ENCODE results near the gene CHMP6.

CHMP6 gene

DNA sequence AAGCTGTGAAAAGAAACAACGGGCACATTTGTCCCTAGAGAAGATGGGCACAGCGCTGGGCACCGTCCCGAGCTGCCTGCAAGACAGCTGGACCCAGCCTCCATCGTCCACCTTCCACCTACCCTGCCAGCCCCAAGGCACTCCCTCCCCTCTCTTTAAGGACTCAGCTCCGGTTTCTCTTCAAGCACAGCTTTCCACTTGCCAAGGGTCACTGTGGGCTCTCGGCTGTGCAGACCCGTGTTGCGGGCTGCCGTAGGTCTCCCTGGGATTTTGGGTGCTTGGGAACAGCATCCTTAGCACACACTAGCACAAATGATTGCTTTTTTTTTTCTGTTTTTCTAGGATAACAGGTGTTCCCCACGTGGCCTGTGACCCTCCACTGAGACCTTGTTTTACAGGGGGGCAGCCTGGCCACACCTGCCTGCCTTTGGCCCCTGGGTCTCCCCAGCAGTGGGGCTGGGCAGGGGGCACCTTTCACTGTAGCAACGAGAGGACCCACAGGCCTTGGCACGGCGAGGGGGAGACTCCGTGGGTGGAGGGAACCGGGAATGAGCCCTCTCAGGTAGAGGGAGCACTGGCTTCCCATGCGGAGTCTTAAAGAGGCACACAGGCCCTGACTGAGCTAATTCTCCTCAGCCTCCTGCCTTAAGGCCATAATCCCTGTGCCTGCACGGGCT lies 1.4 kb downstream of the CHMP6 start:
- DNase-seq, result no peak
- TF ChIP-seq, protein P1, sequence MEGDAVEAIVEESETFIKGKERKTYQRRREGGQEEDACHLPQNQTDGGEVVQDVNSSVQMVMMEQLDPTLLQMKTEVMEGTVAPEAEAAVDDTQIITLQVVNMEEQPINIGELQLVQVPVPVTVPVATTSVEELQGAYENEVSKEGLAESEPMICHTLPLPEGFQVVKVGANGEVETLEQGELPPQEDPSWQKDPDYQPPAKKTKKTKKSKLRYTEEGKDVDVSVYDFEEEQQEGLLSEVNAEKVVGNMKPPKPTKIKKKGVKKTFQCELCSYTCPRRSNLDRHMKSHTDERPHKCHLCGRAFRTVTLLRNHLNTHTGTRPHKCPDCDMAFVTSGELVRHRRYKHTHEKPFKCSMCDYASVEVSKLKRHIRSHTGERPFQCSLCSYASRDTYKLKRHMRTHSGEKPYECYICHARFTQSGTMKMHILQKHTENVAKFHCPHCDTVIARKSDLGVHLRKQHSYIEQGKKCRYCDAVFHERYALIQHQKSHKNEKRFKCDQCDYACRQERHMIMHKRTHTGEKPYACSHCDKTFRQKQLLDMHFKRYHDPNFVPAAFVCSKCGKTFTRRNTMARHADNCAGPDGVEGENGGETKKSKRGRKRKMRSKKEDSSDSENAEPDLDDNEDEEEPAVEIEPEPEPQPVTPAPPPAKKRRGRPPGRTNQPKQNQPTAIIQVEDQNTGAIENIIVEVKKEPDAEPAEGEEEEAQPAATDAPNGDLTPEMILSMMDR (IDR thresholded peaks at IDR 0.05; ENCODE audit: low read depth, low read length, missing control alignments), result no peak
- H3K27ac ChIP-seq, result no peak overlapping the region
- peak overlapping the region; percentile 67 for H3K4me3 ChIP-seq (ENCODE audit: low read depth, low read length)
- H3K27me3 ChIP-seq (replicated peaks), result no peaks in the 10 kb centered on the region
- in situ Hi-C loops (cut with HindIII; ENCODE audit: low pct_ligation_motif_present, low sequenced_read_pairs), result no loop called here
- H3K36me3 ChIP-seq (replicated peaks), result peaks cover 30% of the 10 kb centered on the region

DNA sequence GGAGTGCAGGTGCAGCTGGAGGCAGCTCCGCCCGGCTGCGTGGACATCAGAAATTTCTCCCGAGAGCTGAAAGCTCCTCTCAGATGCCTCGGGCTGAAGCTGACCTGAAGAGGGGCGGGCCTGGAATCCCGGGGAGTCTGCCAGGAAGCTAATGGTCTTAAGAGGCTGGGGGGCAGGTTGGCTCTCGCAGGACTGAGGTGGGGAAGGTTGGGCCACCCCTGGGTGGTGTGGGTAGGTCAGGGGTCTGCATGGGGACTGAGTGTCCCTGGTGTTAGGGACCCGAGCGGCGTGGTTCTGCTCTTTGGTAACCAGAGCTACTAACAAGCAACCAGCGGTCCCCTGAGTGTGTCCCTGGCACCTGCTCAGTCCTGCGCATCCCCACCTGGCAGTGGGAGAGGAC lies 3.5 kb downstream of the CHMP6 start:
- no peak for DNase-seq
- Histone ChIP-seq H3K27ac (no peak overlapping the region), H3K4me3 (ENCODE audit: low read depth, low read length) (no peak overlapping the region), H3K36me3 (replicated peaks) (peaks cover 50% of the 10 kb centered on the region), H3K27me3 (replicated peaks) (no peaks in the 10 kb centered on the region)
- TF ChIP-seq, protein P1 (IDR thresholded peaks at IDR 0.05; ENCODE audit: low read depth, low read length, missing control alignments), result no peak
- in situ Hi-C loops (cut with HindIII; ENCODE audit: low pct_ligation_motif_present, low sequenced_read_pairs), result no loop called here

DNA sequence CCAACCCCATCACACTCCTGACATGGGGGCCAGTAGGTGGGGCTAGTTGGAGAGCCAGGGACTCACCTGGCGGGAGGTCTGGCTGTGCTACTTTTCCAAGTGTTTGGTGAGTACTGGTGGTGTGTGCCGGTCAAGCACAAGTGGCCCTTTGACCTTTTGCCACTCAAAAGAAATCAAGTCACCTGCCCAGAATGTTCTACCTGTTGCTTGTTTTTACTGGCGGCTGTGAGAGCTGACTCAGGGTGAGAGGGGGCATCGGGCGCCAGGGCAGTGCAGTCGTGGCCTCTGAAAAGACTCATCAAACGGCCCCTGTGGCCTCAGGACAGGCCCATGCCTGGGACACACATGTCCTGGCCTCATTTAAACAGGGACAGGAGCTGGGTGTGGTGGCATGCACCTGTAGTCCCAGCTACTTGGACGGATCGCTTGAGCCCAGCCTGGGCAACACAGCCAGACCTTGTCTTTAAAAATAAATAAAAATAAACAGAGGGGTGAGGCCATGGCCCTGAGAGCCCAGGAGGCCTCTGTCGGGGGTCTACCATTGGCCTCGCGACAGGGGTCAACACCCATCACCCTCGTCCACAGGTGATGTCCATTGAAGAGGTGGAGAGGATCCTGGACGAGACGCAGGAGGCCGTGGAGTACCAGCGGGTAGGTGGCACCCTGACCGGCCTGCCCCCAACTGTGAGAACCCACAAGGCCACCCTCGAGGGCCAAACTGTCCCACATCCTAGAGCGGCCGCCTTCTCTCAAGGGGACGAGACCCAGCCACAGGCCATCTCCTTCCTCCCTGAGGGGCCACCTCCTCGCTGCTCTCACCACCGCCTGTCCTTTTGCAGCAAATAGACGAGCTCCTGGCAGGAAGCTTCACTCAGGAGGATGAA lies 5.0 kb downstream of the CHMP6 start:
- Histone ChIP-seq H3K4me3 (ENCODE audit: low read depth, low read length) (no peak overlapping the region), H3K36me3 (replicated peaks) (peaks cover 53% of the 10 kb centered on the region), H3K27me3 (replicated peaks) (no peaks in the 10 kb centered on the region), H3K27ac (no peak overlapping the region)
- TF ChIP-seq, protein P1 (IDR thresholded peaks at IDR 0.05; ENCODE audit: low read depth, low read length, missing control alignments), result no peak
- in situ Hi-C loops (cut with HindIII; ENCODE audit: low pct_ligation_motif_present, low sequenced_read_pairs), result no loop called here
- no peak for DNase-seq

DNA sequence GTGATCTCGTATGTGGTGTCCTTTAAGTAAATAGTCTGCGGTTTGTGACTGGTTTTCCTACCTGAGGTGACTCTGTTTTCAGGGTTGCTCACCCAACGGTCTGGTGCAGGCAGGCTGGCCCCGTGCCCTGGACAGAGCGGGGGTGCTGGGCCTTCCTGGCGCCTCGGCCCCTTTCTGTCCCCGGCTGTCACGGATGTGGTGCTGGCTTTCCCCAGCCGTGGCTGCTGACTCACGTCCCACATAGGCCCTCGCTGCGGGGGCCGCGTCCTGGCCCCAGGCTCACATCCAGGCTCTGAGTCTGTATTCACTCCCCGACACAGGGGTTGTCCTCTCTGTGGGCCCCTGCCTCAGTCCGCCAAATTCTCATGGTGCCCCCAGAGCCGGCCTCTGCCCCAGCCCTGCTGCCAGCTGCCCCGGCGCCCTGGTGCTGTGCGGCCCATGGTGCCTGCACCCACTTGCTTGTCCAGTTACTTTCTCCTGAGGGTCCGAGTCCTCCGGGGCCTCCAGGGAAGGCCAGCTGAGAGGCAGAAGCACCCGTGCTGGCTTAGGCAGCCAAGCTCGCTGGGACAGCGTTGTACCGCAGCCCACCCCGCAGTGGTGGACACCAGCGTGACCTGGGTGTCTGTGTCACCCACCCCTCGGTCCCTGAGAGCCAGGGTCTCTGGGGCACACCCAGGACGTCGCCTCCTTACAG lies 5.9 kb downstream of the CHMP6 start:
- Histone ChIP-seq H3K4me3 (ENCODE audit: low read depth, low read length) (no peak overlapping the region), H3K27ac (peak overlapping the region; percentile 36), H3K36me3 (replicated peaks) (peaks cover 53% of the 10 kb centered on the region), H3K27me3 (replicated peaks) (no peaks in the 10 kb centered on the region)
- DNase-seq, result peak; percentile 24
- in situ Hi-C loops (cut with HindIII; ENCODE audit: low pct_ligation_motif_present, low sequenced_read_pairs), result no loop called here
- TF ChIP-seq, protein P1 (IDR thresholded peaks at IDR 0.05; ENCODE audit: low read depth, low read length, missing control alignments), result no peak

DNA sequence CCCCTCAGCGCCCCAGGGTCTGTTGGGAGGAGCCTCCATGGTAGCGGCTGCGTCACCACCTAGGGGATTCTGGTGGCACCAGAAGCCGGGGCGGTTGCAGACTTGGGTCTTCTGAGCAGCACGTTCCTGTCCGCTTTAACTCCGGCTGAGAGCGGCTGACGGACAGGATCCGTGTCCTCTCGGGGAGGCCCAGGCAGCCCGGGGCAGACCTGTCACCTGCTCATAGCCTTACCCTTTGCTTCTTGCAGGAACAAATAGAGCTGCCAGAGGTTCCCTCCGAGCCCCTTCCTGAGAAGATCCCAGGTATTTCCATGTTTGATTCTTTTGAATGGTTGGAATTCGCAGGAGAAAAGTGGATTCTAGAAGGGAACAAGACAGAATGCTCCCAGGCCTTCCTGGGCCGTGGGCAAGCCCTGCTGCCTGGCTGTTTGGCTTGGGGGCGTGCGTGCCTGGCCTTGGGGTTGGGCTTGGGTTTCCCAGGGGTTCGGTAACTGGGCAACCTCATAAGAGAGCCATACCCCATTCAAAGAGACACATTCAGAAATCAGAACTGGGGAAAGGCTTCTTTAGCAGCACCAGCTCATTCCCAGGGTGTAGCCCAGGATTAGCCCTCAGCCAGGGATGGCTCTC lies 6.6 kb downstream of the CHMP6 start:
- TF ChIP-seq, protein P1 (IDR thresholded peaks at IDR 0.05; ENCODE audit: low read depth, low read length, missing control alignments), result no peak
- peaks cover 3% of the 10 kb centered on the region for H3K27me3 ChIP-seq (replicated peaks)
- no peak overlapping the region for H3K4me3 ChIP-seq (ENCODE audit: low read depth, low read length)
- in situ Hi-C loops (cut with HindIII; ENCODE audit: low pct_ligation_motif_present, low sequenced_read_pairs), result no loop called here
- DNase-seq, result no peak
- peaks cover 53% of the 10 kb centered on the region for H3K36me3 ChIP-seq (replicated peaks)
- H3K27ac ChIP-seq, result no peak overlapping the region
